H1 (cell line): ENCODE data around the gene ADA.

Source experiments
- CHD2 ChIP-seq: IDR thresholded peaks from 2 replicates; pipeline ENCODE4 v1.6.1; 2012; ENCODE audit warnings: low read length, improper control_type of control experiment
- E2F6 ChIP-seq: IDR thresholded peaks from 2 replicates; pipeline ENCODE4 v1.6.1; 2012; ENCODE audit warnings: inconsistent platforms

DNA sequence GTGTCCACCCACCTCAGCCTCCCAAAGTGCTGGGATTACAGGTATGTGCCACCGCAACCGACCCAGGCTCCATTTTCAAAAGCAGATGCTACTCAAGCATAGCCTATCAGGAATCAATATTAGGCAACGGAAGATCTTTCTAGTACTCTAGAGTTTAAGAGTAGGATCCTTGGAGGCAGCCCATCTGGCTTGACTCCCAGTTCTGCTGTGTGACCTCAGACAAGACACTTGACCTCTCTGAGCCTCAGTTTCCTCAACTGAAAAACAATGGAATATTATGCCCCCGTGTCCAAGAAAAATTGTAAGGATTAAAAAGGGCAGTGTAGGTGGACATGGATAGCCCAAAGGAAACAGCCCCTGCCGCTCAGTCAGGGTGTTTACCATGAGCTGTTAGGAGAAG, 14.5 kb downstream of the ADA start:
- TF ChIP-seq E2F6 (no peak), CHD2 (no peak)
